Neural crest cell (in vitro differentiated cells): Measurements from ENCODE around the gene ZNF708. TPM values are rescaled to one million over a fixed set of nuclear protein-coding genes. Genes with fewer than 3 reads are reported as not detected.
"Not testable (repeated sequence)": the region's sequence is repeated elsewhere in the genome, so short reads cannot be mapped to it uniquely, and the experiment has no call there.

Experiments
- DNase-seq: peaks from one replicate; pipeline ENCODE4 v3.0.0; 2021; ENCODE audit warnings: low read depth, mixed read lengths, low spot score
- H3K27ac Mint-ChIP-seq: one replicate; pipeline ENCODE4 v1.8.0; 2021; ENCODE audit warnings: mild to moderate bottlenecking, mixed read lengths; ENCODE audit not compliant: unreplicated experiment
- H3K27me3 Mint-ChIP-seq: 2 replicates; pipeline ENCODE4 v1.8.0; 2021; ENCODE audit warnings: low read depth, mild to moderate bottlenecking, mixed read lengths
- H3K36me3 Mint-ChIP-seq: 2 replicates; pipeline ENCODE4 v1.8.0; 2021; ENCODE audit warnings: low read depth, mild to moderate bottlenecking, mixed read lengths
- H3K4me1 Mint-ChIP-seq: 2 replicates; pipeline ENCODE4 v1.8.0; 2021; ENCODE audit warnings: mixed read lengths
- H3K4me3 Mint-ChIP-seq: one replicate; pipeline ENCODE4 v1.8.0; 2021; ENCODE audit warnings: mild to moderate bottlenecking, mixed read lengths
- H3K9me3 Mint-ChIP-seq: 2 replicates; pipeline ENCODE4 v1.8.0; 2021; ENCODE audit warnings: mixed read lengths
- total RNA-seq: library from RNA; stranded (reverse); gene quantifications from 2 replicates; pipeline ENCODE4 v1.2.1, GENCODE V29; 2021
- TF ChIP-seq, protein P1 (sequence below): fragments of 200-600 bp; sonication (generic); conservative IDR thresholded peaks from 2 replicates; pipeline ENCODE4 v1.5.0; 2021; ENCODE audit warnings: antibody characterized with exemption, mild to moderate bottlenecking

ZNF708 gene
- total RNA-seq, 1 donor from 2014 or later = 24.6 TPM

DNA sequence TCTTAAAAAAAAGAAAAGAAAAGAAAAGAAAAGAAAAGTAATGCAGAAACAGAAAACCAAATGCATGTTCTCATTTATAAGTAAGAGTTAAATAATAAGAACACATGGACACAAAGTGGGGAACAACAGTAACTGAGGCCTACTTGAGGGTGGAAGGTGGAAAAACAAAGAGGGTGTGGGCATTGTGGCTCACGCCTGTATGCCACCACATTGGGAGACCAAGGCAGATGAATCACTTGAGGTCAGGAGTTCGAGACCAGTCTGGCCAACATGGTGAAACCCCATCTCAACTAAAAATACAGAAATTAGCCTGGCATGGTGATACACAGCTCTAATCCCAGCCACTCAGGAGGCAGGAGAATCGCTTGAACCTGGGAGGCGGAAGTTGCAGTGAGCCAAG lies 8.1 kb downstream of the ZNF708 start:
- peaks cover 6% of the 10 kb centered on the region for H3K9me3 Mint-ChIP-seq
- H3K4me1 Mint-ChIP-seq = peaks cover 36% of the 10 kb centered on the region
- TF ChIP-seq, protein P1, sequence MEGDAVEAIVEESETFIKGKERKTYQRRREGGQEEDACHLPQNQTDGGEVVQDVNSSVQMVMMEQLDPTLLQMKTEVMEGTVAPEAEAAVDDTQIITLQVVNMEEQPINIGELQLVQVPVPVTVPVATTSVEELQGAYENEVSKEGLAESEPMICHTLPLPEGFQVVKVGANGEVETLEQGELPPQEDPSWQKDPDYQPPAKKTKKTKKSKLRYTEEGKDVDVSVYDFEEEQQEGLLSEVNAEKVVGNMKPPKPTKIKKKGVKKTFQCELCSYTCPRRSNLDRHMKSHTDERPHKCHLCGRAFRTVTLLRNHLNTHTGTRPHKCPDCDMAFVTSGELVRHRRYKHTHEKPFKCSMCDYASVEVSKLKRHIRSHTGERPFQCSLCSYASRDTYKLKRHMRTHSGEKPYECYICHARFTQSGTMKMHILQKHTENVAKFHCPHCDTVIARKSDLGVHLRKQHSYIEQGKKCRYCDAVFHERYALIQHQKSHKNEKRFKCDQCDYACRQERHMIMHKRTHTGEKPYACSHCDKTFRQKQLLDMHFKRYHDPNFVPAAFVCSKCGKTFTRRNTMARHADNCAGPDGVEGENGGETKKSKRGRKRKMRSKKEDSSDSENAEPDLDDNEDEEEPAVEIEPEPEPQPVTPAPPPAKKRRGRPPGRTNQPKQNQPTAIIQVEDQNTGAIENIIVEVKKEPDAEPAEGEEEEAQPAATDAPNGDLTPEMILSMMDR = no peak
- H3K4me3 Mint-ChIP-seq = no peak overlapping the region
- no peak for DNase-seq
- no peak overlapping the region for H3K27ac Mint-ChIP-seq
- H3K36me3 Mint-ChIP-seq = peaks cover 36% of the 10 kb centered on the region
- H3K27me3 Mint-ChIP-seq = no peaks in the 10 kb centered on the region

DNA sequence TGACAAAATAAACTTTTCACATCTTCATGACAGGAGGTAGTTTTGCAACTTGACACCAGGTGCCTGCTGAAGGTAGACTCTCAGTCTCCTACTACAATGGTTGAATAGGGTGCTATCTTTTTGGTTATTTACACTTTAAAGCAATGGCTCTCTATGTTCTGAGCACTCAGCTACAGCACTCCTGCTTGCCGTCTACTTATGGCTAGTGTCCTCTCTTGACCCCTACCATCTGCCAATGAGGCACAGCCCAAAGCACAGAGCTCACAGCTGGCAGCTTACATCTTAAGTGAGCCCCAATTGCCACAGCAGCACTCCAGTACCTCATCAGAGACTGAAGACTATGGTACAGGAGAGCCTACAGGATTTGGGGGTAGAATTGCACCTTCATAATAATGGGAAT lies 11.4 kb downstream of the ZNF708 start:
- Mint-ChIP-seq H3K4me1 (peaks cover 17% of the 10 kb centered on the region), H3K27me3 (no peaks in the 10 kb centered on the region), H3K27ac (no peak overlapping the region), H3K9me3 (no peaks in the 10 kb centered on the region), H3K36me3 (peaks cover 23% of the 10 kb centered on the region), H3K4me3 (no peak overlapping the region)
- DNase-seq = no peak
- TF ChIP-seq, protein P1 = no peak

DNA sequence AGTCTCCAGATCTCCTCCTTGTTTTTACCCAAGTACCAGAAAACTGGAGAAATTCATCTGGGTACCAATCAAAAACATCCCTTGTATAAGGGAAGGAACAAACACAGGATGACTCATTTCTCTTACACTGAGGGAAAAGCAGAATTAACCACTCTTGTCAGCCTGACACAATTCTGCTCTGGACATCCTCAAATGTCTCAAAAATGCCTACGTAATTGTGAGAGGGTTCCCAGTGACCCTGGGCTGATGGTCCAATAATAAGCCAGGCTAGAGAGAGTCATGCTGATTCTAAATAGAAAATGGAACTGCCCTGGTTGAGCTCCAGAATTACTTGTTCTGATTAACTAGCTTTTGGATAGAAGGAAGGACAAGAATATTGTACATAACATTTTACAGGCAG lies 14.5 kb downstream of the ZNF708 start:
- peaks cover 13% of the 10 kb centered on the region for H3K36me3 Mint-ChIP-seq
- H3K27me3 Mint-ChIP-seq = no peaks in the 10 kb centered on the region
- no peak overlapping the region for H3K27ac Mint-ChIP-seq
- H3K4me1 Mint-ChIP-seq = peaks cover 4% of the 10 kb centered on the region
- H3K4me3 Mint-ChIP-seq = no peak overlapping the region
- TF ChIP-seq, protein P1 = no peak
- no peaks in the 10 kb centered on the region for H3K9me3 Mint-ChIP-seq
- DNase-seq = no peak

DNA sequence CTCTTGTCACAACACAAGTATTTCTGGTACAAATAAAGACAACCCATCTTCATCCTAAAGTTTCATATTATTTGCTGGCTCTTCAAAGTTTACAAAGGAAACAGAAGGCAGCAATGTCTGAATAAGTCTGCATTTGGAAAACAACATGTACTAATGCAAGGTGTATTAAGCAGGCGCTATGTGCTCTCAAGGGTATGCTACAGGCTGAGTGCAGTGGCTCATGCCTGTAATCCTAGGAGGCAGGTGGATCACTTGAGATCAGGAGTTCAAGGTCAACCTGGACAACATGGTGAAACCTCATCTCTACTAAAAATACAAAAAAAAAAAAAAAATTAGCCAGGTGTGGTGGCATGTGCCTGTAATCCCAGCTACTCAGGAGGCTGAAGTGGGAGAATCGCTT lies 16.4 kb downstream of the ZNF708 start:
- not testable (repeated sequence) for H3K4me1 Mint-ChIP-seq, H3K27ac Mint-ChIP-seq, H3K27me3 Mint-ChIP-seq, DNase-seq, H3K4me3 Mint-ChIP-seq, H3K9me3 Mint-ChIP-seq
- H3K36me3 Mint-ChIP-seq = peaks cover 19% of the 10 kb centered on the region

DNA sequence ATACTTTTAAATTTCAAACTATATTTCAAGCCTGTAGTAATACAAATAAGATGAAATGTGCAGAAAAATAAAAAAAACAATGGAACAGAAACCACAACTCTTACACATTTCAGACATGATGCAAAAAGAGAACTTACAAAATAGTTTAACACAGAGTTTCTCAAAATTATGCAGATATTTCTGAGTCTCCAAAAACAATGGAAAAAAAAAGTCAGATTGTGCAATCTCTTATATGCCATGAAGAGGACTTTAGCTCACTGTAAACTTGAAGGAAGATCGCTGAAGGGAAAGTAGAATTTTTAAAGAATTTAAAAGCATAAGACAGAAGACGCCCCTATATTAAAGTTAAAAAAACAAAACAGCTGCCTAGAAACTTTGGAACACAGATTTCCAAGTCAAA lies 20.4 kb downstream of the ZNF708 start:
- DNase-seq = no peak
- H3K4me1 Mint-ChIP-seq = no peaks in the 10 kb centered on the region
- no peak overlapping the region for H3K27ac Mint-ChIP-seq
- no peak overlapping the region for H3K4me3 Mint-ChIP-seq
- TF ChIP-seq, protein P1 = no peak
- H3K9me3 Mint-ChIP-seq = no peaks in the 10 kb centered on the region
- no peaks in the 10 kb centered on the region for H3K27me3 Mint-ChIP-seq
- H3K36me3 Mint-ChIP-seq = peaks cover 32% of the 10 kb centered on the region

DNA sequence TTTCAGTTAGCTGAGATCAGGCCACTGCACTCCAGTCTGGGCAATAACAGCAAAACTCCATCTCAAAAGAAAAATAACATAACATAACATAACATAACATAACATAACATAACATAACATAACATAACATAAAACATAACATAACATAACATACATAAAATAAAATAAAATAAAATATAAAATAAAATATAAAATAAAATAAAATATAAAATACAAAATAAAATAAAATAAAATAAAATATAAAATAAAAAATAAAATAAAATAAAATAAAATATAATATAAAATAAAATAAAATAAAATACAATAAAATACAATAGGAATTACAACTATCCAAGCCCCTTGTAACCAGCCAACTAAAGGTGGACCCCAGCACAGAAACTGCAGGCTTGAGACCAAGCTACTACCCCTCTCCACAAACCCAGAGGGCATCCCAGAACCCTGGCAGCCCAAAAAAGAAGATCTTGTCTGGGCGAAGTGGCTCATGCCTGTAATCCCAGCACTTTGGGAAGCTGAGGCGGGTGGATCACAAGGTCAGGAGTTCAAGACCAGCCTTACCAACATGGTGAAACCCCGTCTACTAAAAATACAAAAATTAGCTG lies 22.2 kb downstream of the ZNF708 start:
- not testable (repeated sequence) for H3K9me3 Mint-ChIP-seq, H3K4me3 Mint-ChIP-seq, H3K27me3 Mint-ChIP-seq, H3K27ac Mint-ChIP-seq, H3K4me1 Mint-ChIP-seq, DNase-seq
- H3K36me3 Mint-ChIP-seq = peaks cover 34% of the 10 kb centered on the region

DNA sequence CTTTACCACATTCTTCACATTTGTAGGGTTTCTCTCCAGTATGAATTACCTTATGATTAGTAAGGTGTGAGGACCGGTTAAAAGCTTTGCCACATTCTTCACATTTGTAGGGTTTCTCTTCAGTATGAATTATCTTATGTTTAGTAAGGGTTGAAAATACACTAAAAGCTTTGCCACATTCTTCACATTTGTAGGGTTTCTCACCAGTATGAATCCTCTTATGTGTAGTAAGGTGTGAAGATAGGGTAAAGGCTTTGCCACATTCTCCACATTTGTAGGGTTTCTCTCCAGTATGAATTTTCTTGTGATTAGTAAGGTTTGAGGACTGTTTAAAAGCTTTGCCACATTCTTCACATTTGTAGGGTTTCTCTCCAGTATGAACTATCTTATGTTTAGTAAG lies 35.4 kb downstream of the ZNF708 start:
- not testable (repeated sequence) for H3K4me1 Mint-ChIP-seq, H3K27me3 Mint-ChIP-seq, H3K4me3 Mint-ChIP-seq, H3K27ac Mint-ChIP-seq, DNase-seq
- peaks cover 69% of the 10 kb centered on the region for H3K36me3 Mint-ChIP-seq
- peaks cover 21% of the 10 kb centered on the region for H3K9me3 Mint-ChIP-seq
